ENCODE data around the gene ARHGAP6. TPM values are rescaled to one million over a fixed set of nuclear protein-coding genes. Genes with fewer than 3 reads are reported as not detected.
"Not testable (repeated sequence)": the region's sequence is repeated elsewhere in the genome, so short reads cannot be mapped to it uniquely, and the experiment has no call there.

Gene ARHGAP6
- total RNA-seq, 1 experiment from 2014 or later = 0.10 TPM

- Histone ChIP-seq H3K79me2 (ENCODE audit: insufficient read depth, low read length) (no peaks in the 10 kb centered on the region), H3K36me3 (ENCODE audit: control insufficient read depth in 1 of 2, insufficient read depth in 2 of 2, low read length in 2 of 2) (no peaks in the 10 kb centered on the region), H3K4me3 (replicated peaks in 1 of 2; ENCODE audit: low read depth in 1 of 2, low read length in 2 of 2) (no peak overlapping the region), H3K4me1 (ENCODE audit: control insufficient read depth in 1 of 2, insufficient read depth in 2 of 2, low read length in 2 of 2) (no peaks in the 10 kb centered on the region), H3K27me3 (ENCODE audit: insufficient read depth, low read length) (no peaks in the 10 kb centered on the region), H3K27ac (ENCODE audit: low read depth, low read length) (no peak overlapping the region), H3K9me2 (ENCODE audit: insufficient read depth) (no peaks in the 10 kb centered on the region), H3K4me2 (ENCODE audit: low read length) (no peak overlapping the region), H3K9me3 (ENCODE audit: control insufficient read depth in 1 of 2, insufficient read depth in 1 of 2, low read depth in 1 of 2, low read length in 2 of 2) (no peaks in the 10 kb centered on the region), H2AFZ (ENCODE audit: low read depth, low read length, poor library complexity, severe bottlenecking) (no peak overlapping the region), H3K9ac (ENCODE audit: low read length) (no peak overlapping the region), H4K20me1 (ENCODE audit: insufficient read depth) (no peaks in the 10 kb centered on the region)
- ATAC-seq = no peak
- intact Hi-C loops (cut with micrococcal nuclease) = no loop called here
- ChIA-PET CTCF (no interaction called here), RAD21 (ENCODE audit: low non-redundant PET in 1 of 2, low total read pairs in 2 of 2, uncharacterized antibody in 2 of 2, unreplicated experiment in 2 of 2) (no interaction called here), POLR2A (no interaction called here)
- TF ChIP-seq FOSL1 (IDR thresholded peaks at IDR 0.05; ENCODE audit: low read depth) = no peak
- TF ChIP-seq POLR2AphosphoS5 (IDR thresholded peaks at IDR 0.05; ENCODE audit: low read depth, low read length) = no peak
- no peak for TF ChIP-seq ELF1 (IDR thresholded peaks at IDR 0.05; ENCODE audit: borderline replicate concordance, low read depth)
- no peak for TF ChIP-seq TCF7L2 (IDR thresholded peaks at IDR 0.05; ENCODE audit: borderline replicate concordance, extremely low read depth, insufficient read depth, insufficient read length)
- TF ChIP-seq EZH2 (IDR thresholded peaks at IDR 0.05) = no peak
- TF ChIP-seq JUND (IDR thresholded peaks at IDR 0.05) = no peak
- DNase-seq (ENCODE audit: low read depth, low spot score) = no peak
- BruUV-seq (replicated peaks) = no TSS peak
Measured at GRCh38 chrX:11504234-11504633, 161.5 kb downstream of the ARHGAP6 start.

GRCh38 chrX:11499076-11500044 is 166.4 kb downstream of the ARHGAP6 start:
- no peaks in the 10 kb centered on the region for H3K36me3 ChIP-seq (ENCODE audit: control insufficient read depth in 1 of 2, insufficient read depth in 2 of 2, low read length in 2 of 2)
- no TSS peak for BruUV-seq (replicated peaks)
- no peaks in the 10 kb centered on the region for H3K79me2 ChIP-seq (ENCODE audit: insufficient read depth, low read length)
- no peak overlapping the region for H2AFZ ChIP-seq (ENCODE audit: low read depth, low read length, poor library complexity, severe bottlenecking)
- H3K4me1 ChIP-seq (ENCODE audit: control insufficient read depth in 1 of 2, insufficient read depth in 2 of 2, low read length in 2 of 2) = no peaks in the 10 kb centered on the region
- TF ChIP-seq EZH2phosphoT487 (IDR thresholded peaks at IDR 0.05; ENCODE audit: borderline replicate concordance) (no peak), EZH2 (IDR thresholded peaks at IDR 0.05) (no peak), POLR2A (IDR thresholded peaks at IDR 0.05; ENCODE audit: borderline replicate concordance, extremely low read depth, insufficient read depth, insufficient read length) (no peak), ATF3 (IDR thresholded peaks at IDR 0.05) (no peak), YY1 (IDR thresholded peaks at IDR 0.05; ENCODE audit: extremely low read depth, insufficient replicate concordance, low read depth, low read length) (no peak), ELF1 (IDR thresholded peaks at IDR 0.05; ENCODE audit: borderline replicate concordance, low read depth) (no peak), JUND (IDR thresholded peaks at IDR 0.05) (no peak)
- no peaks in the 10 kb centered on the region for H3K27me3 ChIP-seq (ENCODE audit: insufficient read depth, low read length)
- ChIA-PET RAD21 (ENCODE audit: low non-redundant PET in 1 of 2, low total read pairs in 2 of 2, uncharacterized antibody in 2 of 2, unreplicated experiment in 2 of 2) (no interaction called here), POLR2A (no interaction called here), CTCF (no interaction called here)
- no peak overlapping the region for H3K27ac ChIP-seq (ENCODE audit: low read depth, low read length)
- H3K4me3 ChIP-seq (replicated peaks in 1 of 2; ENCODE audit: low read depth in 1 of 2, low read length in 2 of 2) = no peak overlapping the region
- ATAC-seq (no peak), DNase-seq (ENCODE audit: low read depth, low spot score) (no peak)
- H3K9me3 ChIP-seq (ENCODE audit: control insufficient read depth in 1 of 2, insufficient read depth in 1 of 2, low read depth in 1 of 2, low read length in 2 of 2) = no peaks in the 10 kb centered on the region
- H3K9me2 ChIP-seq (ENCODE audit: insufficient read depth) = no peaks in the 10 kb centered on the region
- intact Hi-C loops (cut with micrococcal nuclease) = no loop called here
- H3K4me2 ChIP-seq (ENCODE audit: low read length) = no peak overlapping the region
- H4K20me1 ChIP-seq (ENCODE audit: insufficient read depth) = no peaks in the 10 kb centered on the region
- no peak overlapping the region for H3K9ac ChIP-seq (ENCODE audit: low read length)

GRCh38 chrX:11491375-11491774 is 174.3 kb downstream of the ARHGAP6 start:
- BruUV-seq (replicated peaks); H3K36me3 ChIP-seq (ENCODE audit: control insufficient read depth in 1 of 2, insufficient read depth in 2 of 2, low read length in 2 of 2); RAD21 ChIA-PET (ENCODE audit: low non-redundant PET in 1 of 2, low total read pairs in 2 of 2, uncharacterized antibody in 2 of 2, unreplicated experiment in 2 of 2): not testable (repeated sequence)

More at GRCh38 chrX:11491375-11491774, 174.3 kb downstream of the ARHGAP6 start:
- H3K79me2 ChIP-seq (ENCODE audit: insufficient read depth, low read length); H3K4me1 ChIP-seq (ENCODE audit: control insufficient read depth in 1 of 2, insufficient read depth in 2 of 2, low read length in 2 of 2); H3K9me3 ChIP-seq (ENCODE audit: control insufficient read depth in 1 of 2, insufficient read depth in 1 of 2, low read depth in 1 of 2, low read length in 2 of 2); POLR2A ChIA-PET; H2AFZ ChIP-seq (ENCODE audit: low read depth, low read length, poor library complexity, severe bottlenecking); intact Hi-C loops (cut with micrococcal nuclease); H3K9ac ChIP-seq (ENCODE audit: low read length); H3K9me2 ChIP-seq (ENCODE audit: insufficient read depth); H3K27me3 ChIP-seq (ENCODE audit: insufficient read depth, low read length); H3K4me2 ChIP-seq (ENCODE audit: low read length); H3K27ac ChIP-seq (ENCODE audit: low read depth, low read length); H3K4me3 ChIP-seq (replicated peaks in 1 of 2; ENCODE audit: low read depth in 1 of 2, low read length in 2 of 2); H4K20me1 ChIP-seq (ENCODE audit: insufficient read depth); CTCF ChIA-PET; ATAC-seq; DNase-seq (ENCODE audit: low read depth, low spot score): not testable (repeated sequence)

All from HCT116 (cell line).